Activated gamma-delta T cell treated with anti-CD3 and anti-CD28 coated beads, Interleukin-2, amount 50 U/mL, for 16 hours (primary cell): ENCODE results near the gene AKAP6.
"Not testable (repeated sequence)": the region's sequence is repeated elsewhere in the genome, so short reads cannot be mapped to it uniquely, and the experiment has no call there.

Experiments
- DNase-seq: peaks from one replicate; pipeline ENCODE4 v3.0.0-alpha.2; 2020; ENCODE audit warnings: low read depth

AKAP6 gene

GRCh38 chr14:32578181-32578580, 249.1 kb downstream of the AKAP6 start:
- no peak for DNase-seq

DNA sequence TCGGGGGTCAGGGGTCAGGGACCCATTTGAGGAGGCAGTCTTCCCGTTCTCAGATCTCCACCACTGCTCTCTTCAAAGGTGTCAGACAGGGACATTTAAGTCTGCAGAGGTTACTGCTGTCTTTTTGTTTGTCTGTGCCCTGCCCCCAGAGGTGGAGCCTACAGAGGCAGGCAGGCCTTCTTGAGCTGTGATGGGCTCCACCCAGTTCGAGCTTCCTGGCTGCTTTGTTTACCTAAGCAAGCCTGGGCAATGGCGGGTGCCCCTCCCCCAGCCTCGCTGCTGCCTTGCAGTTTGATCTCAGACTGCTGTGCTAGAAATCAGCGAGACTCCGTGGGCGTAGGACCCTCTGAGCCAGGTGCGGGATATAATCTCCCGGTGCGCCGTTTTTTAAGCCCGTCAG, 254.3 kb downstream of the AKAP6 start:
- not testable (repeated sequence) for DNase-seq

- no peak for DNase-seq
Observed at GRCh38 chr14:32584079-32584478, 255.0 kb downstream of the AKAP6 start.

DNA sequence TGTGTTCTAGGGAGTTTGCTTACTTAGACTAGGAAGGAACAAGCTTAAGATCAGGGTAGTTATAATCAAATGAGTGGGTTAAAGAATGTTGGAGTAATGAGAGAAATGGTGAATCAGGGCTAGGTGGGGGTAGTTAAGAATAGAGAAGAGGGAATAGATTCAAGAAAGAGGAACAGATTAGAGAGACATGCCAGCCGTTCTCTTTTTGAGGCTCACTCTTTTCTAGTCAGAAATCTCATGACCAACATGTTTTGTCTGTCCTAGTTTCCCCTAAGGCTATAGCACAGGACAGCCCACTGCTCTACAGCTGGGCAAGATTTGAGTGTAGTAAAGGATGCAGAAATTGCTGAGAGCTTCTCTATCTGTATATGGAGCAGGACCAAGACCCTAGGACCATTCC, 258.4 kb downstream of the AKAP6 start:
- no peak for DNase-seq

- DNase-seq, result no peak
Observed at GRCh38 chr14:32588448-32589320, 259.6 kb downstream of the AKAP6 start.

GRCh38 chr14:32590157-32590556, 261.1 kb downstream of the AKAP6 start:
- DNase-seq, result no peak

- DNase-seq, result no peak
Observed at GRCh38 chr14:32593290-32593942, 264.3 kb downstream of the AKAP6 start.

DNA sequence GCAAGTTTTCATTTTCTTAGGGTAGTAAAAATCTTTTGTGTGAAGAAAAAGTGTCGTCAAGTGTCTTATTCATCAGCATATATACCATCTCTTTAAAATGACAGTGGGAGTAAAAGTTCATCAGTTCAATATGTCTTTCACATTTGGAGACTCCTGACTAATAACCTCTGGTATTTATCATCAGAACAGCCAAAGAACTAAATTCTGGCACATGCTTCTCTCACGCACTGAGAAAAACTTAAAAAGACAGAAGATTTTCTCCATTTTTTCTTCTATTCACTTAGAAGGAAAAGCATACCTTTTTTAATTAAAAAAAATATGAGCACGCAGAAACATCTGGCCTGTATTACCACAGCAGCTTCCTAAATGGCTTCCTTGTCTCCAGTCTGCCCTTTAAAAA, 265.7 kb downstream of the AKAP6 start:
- DNase-seq, result no peak

DNA sequence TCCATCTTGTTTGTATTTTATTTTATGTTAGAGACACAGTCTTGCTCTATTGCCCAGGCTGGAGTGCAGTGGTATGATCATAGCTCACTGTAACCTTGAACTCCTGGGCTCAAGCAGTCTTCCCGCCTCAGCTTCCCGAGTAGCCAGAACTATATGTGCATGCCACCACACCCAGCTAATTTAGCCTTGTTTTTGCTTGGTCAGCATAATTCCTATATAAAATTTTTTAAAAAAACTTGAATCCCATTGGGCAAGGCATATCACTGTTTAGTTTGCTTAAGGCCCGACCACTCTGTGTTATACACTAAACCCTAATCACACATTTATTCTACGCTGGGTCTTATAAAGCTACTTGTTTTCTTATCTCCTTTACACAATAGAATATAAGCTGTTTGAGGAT, 266.4 kb downstream of the AKAP6 start:
- DNase-seq, result no peak

DNA sequence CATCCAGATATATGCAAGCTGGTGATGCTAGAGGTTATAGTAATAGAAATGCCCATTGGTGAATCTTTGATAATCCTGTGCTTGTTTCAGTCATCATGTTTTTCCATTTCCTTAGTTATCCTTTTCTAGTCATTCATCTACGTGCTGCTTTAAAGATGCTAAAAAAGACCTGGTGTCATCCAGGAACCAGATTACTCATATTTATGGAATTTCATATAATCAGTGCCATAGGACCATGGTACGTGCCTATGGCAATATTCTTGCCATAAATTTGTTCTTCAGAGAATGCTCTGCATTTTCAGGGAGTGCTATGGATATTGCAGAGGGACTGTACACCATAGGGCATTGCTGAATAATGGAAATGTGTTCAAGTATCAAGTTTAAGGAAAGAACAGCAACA, 267.3 kb downstream of the AKAP6 start:
- no peak for DNase-seq

DNA sequence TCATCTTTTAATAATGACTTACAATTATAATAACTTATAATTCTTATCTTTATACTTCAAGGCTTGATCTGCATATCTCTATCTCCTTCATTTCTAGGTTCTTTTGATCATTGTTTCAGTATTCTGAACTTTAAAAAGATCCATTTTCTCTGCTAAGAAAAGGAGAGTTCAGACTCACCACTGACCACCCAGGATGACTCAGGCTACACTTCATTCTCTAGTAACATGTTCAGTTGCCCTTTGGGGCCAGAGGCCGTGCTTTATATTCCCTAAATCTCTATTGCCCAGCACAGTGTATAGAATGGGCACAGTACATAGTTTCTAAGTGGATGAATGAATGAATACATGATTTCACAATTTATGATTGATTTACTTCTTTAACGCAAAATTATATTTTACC, 268.7 kb downstream of the AKAP6 start:
- no peak for DNase-seq

- no peak for DNase-seq
Observed at GRCh38 chr14:32601069-32601468, 272.0 kb downstream of the AKAP6 start.

DNA sequence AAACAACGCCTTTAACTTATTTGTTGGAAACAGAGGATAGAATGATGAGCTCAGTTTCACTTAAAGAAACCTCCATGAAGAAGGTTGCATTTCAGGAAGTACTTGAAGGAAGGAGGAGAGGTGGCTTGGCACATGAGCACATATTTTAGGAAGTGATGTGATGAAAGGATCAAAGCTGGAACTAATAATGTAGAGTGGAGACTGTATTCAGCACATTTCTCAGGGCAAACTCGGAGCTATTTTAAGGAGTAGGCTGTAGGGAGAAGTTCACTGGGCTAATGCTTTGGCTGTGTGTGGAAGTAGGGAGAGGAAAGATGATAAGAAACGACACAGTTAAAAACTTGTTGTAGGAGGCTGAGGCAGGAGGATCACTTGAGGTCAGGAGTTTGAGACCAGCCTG, 272.8 kb downstream of the AKAP6 start:
- no peak for DNase-seq

- DNase-seq, result no peak
Observed at GRCh38 chr14:32602699-32603098, 273.6 kb downstream of the AKAP6 start.

- DNase-seq, result no peak
Observed at GRCh38 chr14:32603992-32604565, 275.0 kb downstream of the AKAP6 start.

DNA sequence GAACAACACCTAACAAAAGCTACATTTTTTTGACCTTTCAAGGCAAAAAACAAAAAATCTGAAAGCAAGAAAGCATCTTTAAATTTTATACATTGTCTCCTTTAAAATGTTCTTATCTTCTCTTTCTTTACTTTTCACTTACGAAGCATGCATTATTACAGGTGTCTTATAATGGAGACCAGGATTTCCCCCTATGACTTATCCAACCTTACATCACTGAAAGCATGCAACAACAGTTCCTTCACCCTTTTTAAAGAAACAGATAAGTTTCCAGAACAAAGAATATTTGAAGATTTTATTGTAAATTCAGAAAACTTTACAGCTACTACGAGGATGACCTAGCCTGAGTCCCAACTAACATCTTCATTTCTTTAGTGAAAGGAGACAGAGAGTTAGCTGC, 277.2 kb downstream of the AKAP6 start:
- DNase-seq, result no peak

- no peak for DNase-seq
Observed at GRCh38 chr14:32607399-32607798, 278.3 kb downstream of the AKAP6 start.

DNA sequence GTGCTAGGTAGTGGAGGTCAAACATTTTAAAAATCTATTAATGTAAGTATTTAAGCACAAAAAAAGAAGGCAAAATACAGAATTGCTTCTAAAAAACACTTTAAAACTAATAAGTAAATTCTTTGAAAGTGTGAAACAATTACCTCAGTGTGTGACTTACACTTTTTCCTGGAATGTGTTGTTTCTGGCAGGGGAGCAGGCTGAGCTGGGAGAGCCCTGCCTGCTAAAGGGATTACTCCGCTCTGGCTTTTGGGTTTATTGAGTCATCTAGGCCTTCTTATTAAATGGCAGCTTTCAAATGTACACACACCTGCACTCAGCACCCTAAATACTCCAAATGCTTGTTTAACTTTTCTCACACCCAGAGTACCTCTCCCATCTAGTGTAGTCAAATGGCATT, 279.8 kb downstream of the AKAP6 start:
- no peak for DNase-seq

GRCh38 chr14:32609388-32609787, 280.3 kb downstream of the AKAP6 start:
- no peak for DNase-seq

- no peak for DNase-seq
Observed at GRCh38 chr14:32611752-32612151, 282.7 kb downstream of the AKAP6 start.

DNA sequence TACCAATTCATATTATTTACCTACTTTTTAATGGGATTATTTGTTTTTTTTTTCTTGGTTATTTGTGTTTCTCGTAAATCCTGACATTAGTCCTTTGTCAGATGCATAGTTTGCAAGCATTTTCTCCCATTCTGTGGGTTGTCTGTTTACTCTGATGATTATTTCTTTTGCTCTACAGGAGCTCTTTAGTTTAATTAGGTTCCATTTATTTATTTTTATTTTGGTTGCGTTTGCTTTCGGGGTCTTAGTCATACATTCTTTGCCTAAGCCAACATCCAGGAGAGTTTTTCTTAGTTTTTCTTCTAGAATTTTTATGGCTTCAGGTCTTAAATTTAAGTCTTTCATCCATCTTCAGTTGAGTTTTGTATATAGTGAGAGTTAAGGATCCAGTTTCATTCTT, 289.9 kb downstream of the AKAP6 start:
- DNase-seq, result no peak

DNA sequence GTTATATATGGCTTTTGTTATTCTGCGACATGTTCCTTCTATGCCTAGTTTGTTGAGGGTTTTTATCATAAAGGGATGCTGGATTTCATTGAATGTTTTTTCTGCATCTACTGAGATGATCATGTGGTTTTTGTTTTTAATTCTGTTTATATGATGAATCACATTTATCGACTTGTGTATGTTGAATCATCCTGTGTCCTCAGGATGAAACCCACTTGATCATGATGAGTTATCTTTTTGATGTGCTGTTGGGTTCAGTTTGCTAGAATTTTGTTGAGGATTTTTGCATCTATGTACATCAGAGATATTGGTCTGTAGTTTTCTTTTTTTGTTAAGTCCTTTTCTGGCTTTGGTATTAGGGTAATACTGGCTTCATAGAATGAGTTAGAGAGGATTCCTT, 291.2 kb downstream of the AKAP6 start:
- no peak for DNase-seq

- no peak for DNase-seq
Observed at GRCh38 chr14:32620724-32621123, 291.6 kb downstream of the AKAP6 start.
